Germinal center (tissue), 1 donor: ENCODE measurements around the gene CD209.

Experiments used
- DNase-seq: peaks from one replicate; pipeline ENCODE4 v3.0.0; 2012; ENCODE audit warnings: mixed read lengths, low spot score

Gene CD209

DNA sequence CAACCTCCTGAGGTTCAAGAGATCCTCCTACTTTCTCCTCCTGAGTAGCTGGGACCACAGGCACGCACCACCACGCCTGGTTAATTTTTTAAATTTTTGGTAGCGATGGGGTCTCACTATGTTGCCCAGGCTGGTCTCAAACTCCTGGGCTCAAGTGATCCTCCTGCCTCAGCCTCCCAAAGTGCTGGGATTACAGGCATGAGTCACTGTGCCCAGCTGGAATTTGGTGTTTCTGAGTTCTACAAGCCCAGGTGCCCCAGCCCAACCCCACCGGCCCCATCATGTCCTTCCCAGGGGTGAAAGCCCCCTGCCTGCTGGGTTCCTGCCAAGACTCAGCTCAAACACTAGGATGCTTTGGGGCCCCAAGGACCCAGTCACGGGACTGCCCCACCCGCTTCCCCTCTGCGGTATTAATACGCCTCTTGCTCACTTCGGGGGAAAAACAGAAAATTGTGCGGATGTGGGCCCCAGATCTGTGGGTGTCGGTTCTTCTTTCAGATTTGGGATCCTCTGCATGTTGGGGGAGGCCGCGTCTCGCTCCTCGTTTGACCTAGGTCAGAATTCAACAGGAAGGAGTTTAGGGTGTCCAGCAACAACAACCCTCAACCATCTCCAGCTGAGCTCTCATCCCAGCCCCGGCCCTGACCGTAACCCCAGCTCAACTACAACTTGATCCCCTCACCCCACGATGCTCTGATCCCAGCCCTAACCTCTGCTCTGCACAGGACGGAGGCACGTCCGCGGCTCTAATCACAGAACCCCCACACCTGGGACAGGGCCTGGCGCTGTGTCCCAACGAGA is 41.7 kb downstream of the CD209 start:
- DNase-seq, result peak; percentile 69

- DNase-seq, result no peak
Measured at GRCh38 chr19:7704280-7705060, 42.9 kb downstream of the CD209 start.

GRCh38 chr19:7703332-7703731 is 44.0 kb downstream of the CD209 start:
- DNase-seq, result no peak

DNA sequence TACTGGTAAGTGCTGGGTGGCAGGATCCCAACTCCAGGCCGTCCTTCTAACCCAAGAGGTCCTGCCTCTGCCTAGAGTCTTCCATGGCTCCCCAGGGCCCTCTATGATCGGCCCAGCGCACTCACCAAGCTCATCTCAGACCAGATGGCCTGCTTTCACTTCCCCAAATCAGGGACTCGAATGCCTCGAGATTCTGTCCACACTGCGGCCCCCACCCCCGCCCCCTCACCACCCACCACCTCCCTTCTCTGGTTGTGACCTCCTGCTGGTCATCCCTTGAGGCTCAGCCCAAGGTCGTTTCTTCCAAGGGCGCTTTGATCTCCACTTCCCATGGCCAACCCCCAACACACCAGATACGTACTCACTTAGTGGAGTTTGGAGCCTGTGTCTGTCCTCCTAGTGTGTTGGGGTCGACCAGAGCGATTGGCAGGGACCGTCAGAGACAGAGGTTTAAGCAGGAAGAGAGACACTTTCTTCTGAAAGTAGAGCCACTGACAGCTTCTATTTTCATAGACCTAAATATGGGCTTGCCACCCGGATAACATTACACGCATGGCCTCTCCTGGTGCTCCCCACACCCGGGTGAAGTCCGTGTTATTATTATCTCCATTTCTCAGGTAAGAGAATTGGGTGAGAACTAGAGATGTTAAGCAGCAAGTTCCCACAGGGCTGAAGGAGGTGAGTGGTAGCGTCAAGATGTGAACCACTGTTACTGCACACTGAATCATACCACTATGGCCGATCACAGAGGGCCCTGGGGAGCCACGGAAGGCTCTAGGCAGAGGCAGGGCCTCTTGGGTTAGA is 45.5 kb downstream of the CD209 start, which contains the start of gene FCER2:
TSS of gene FCER2 (minus strand) at position 478 of the 804 bp plus-strand sequence. CDS start 2,371 bp downstream, outside the sequence.
- peak; percentile 66 for DNase-seq

DNA sequence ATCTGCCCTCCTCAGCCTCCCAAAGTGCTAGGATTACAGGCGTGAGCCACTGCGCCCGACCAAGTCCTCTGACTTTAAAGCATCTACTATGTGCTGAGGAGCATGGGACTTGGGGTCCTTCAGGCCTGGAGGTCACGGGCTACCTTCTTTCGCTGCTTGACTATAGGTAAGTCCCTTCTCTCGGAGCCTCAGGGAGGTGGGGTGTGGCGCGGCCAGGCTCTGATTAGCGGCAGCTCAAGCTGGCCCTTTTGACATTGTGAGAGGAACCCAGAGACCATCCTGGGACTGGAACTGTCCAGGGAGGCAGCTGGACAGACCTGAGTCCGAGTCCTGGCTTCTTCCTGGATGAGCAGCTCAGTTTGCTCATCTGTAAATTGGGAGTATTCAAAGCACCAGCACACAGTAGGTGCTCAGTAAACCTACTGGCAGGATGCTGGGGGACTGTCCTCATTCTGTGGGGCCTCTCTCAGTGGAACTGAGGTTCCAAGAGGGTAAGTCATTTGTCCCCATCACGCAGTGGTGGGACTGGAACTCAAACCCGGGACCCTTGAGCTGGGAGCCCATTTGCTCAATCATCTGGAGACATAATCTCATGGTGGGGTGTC is 46.2 kb downstream of the CD209 start:
- DNase-seq, result no peak

GRCh38 chr19:7699417-7700401 is 47.6 kb downstream of the CD209 start:
- no peak for DNase-seq

DNA sequence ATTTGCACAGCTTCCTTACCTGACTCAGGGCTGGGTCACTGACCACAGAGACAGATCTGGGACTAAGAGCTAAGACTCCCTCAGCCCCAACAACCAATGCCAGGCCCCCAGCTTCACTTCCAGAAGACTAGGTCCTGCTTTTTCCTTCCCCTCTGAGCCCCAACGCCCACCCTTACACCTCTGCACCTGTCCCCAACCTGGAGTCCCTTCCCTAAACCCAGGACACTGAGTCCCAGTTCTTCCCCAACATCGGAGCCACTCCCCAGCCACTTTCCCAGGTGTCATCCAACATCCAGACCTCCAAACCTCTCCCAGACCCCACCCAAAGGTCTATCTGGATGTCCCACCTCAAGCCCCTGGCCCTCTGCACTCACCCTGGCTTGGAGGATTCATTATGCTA is 48.3 kb downstream of the CD209 start:
- no peak for DNase-seq

GRCh38 chr19:7698583-7698982 is 48.8 kb downstream of the CD209 start:
- no peak for DNase-seq

GRCh38 chr19:7697721-7698287 is 49.5 kb downstream of the CD209 start:
- DNase-seq, result no peak

DNA sequence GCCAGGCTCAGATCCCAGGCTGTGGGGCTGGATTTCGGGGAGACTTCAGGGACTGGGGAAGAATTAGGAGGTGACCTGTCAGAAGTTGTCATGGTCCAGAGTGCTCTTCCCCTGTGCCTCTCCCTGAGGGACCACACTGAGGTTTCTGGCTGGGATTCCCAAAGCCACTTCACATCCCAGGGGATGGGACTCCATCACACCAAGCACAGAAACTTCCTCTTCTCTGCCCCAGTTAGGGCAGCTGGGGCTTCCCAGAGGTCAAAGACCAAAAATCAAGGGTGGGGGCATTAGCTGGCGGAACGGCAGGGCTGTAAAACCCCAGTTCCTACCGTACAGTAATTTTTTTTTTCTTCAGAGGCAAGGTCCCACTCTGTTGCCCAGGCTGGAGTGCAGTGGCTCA is 52.8 kb downstream of the CD209 start:
- DNase-seq, result no peak

DNA sequence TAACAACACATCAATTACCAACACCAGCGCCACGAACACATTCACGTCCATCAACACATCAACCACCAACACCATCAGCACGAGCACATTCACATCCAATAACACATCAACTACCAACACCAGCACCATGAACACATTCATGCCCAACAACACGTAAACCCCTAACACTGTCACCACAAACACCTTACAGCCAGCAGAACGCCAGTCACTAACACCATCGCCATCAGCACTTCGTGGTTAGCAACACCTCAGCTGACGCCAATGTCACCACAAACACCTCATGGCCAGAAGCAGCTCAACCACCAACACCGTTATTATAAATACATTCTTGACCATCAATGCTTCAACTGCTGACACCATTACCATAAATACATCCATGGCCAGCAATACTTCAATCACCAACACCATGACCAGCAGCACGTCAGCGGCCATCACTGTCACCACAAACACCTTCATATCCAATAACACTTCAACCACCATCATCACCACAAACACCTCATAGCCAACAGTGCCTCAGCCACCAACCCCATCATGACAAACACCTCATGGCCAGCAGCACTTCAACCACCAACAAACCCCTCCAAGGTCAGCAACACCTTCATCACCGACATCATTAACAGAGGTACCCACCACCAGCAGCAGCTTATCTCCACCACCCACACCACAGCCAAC is 54.8 kb downstream of the CD209 start:
- no peak for DNase-seq

GRCh38 chr19:7691497-7691896 is 55.8 kb downstream of the CD209 start:
- DNase-seq, result no peak

DNA sequence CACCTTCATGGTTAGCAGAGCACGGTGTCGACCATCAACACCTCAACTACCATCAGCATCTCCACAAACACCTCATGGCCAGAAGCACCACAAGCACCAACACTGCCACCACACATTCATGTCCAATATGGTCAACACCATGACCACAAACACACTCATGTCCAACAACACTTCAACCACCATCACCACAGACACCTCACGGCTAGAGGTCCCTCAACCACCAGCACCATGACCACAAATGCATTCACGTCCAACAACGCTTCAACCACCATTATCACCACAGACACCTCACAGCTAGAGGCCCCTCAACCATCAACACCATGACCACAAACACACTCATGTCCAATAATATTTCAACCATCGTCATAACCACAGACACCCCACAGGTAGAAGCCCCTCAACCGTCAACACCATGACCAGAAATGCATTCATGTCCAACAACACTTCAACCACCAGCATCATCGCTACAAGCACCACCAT is 56.5 kb downstream of the CD209 start:
- DNase-seq, result no peak
